NCI-H2227 (cell line): Measurements from ENCODE around the gene ETS2.
"Not testable (repeated sequence)": the region's sequence is repeated elsewhere in the genome, so short reads cannot be mapped to it uniquely, and the experiment has no call there.

Experiments
- DNase-seq: peaks from one replicate; lab custom pipeline; 2025; ENCODE audit not compliant: unreplicated experiment; lab: John Stamatoyannopoulos, UW

ETS2 gene

GRCh38 chr21:38834725-38835124 is 29.0 kb downstream of the ETS2 start:
- DNase-seq: no peak

GRCh38 chr21:38837806-38838461 is 32.2 kb downstream of the ETS2 start:
- DNase-seq: no peak

- DNase-seq: no peak
Observed at GRCh38 chr21:38838598-38839327, 33.0 kb downstream of the ETS2 start.

GRCh38 chr21:38839328-38840286 is 33.9 kb downstream of the ETS2 start:
- DNase-seq: no peak

GRCh38 chr21:38840456-38841300 is 34.9 kb downstream of the ETS2 start:
- no peak for DNase-seq

- no peak for DNase-seq
Observed at GRCh38 chr21:38841472-38841871, 35.7 kb downstream of the ETS2 start.

- DNase-seq: no peak
Observed at GRCh38 chr21:38842079-38842478, 36.4 kb downstream of the ETS2 start.

- DNase-seq: no peak
Observed at GRCh38 chr21:38843379-38843778, 37.6 kb downstream of the ETS2 start.

GRCh38 chr21:38843806-38844503 is 38.2 kb downstream of the ETS2 start:
- no peak for DNase-seq

- not testable (repeated sequence) for DNase-seq
Observed at GRCh38 chr21:38845374-38845773, 39.6 kb downstream of the ETS2 start.

GRCh38 chr21:38847556-38847955 is 41.8 kb downstream of the ETS2 start:
- DNase-seq: no peak

- DNase-seq: no peak
Observed at GRCh38 chr21:38848187-38848609, 42.5 kb downstream of the ETS2 start.

GRCh38 chr21:38849776-38850175 is 44.0 kb downstream of the ETS2 start:
- DNase-seq: no peak

GRCh38 chr21:38850277-38850951 is 44.7 kb downstream of the ETS2 start:
- no peak for DNase-seq

- no peak for DNase-seq
Observed at GRCh38 chr21:38851101-38851500, 45.4 kb downstream of the ETS2 start.

- DNase-seq: no peak
Observed at GRCh38 chr21:38852278-38852677, 46.5 kb downstream of the ETS2 start.

GRCh38 chr21:38852708-38853107 is 47.0 kb downstream of the ETS2 start:
- DNase-seq: no peak

- DNase-seq: no peak
Observed at GRCh38 chr21:38853421-38853919, 47.7 kb downstream of the ETS2 start.

GRCh38 chr21:38857152-38857825 is 51.6 kb downstream of the ETS2 start:
- DNase-seq: no peak
